Tibial nerve (tissue), 3 donors: ENCODE data around the gene HOXB5.

Source experiments
- POLR2A ChIP-seq, 2 donors: fragments of 450-650 bp; IDR thresholded peaks; one replicate each; pipeline ENCODE4 v1.6.1; 2017; ENCODE audit warnings: antibody characterized with exemption in 2 of 2, mild to moderate bottlenecking in 2 of 2, moderate library complexity in 2 of 2
- TF ChIP-seq, protein P1 (sequence below), 5 experiments: fragments of 200-600 bp in 3 of 5; fragments of 450-650 bp in 2 of 5; sonication (generic) in 3 of 5; IDR thresholded peaks; one replicate each; pipeline ENCODE4 v1.5.1; 2016 to 2019; ENCODE audit warnings: antibody characterized with exemption in 5 of 5, mild to moderate bottlenecking in 3 of 5, moderate library complexity in 2 of 5

DNA sequence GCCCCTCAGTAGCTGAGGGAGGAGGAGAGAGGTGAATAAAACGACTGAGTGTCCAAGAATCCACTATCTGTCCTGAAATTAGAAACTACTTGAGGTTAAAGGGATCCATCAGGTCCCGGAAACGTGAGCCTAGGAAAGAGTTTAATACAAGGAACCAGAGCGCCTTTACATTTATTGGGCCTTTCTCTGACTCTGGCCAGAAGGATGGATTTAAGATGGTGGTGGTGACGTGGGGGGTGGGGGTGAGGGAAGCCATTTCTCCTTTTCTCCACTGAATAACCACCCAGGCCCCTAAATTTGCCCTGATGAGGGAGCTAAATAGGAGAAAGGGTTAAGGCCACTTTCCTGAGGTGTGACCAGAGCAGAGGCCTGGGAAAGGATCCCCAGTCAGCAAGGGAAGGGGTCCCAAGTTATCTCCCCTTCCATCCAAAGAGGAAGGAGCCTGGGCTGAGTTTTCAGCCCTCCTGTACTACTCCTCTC is 33.6 kb upstream of the HOXB5 start:
- TF ChIP-seq, protein P1, sequence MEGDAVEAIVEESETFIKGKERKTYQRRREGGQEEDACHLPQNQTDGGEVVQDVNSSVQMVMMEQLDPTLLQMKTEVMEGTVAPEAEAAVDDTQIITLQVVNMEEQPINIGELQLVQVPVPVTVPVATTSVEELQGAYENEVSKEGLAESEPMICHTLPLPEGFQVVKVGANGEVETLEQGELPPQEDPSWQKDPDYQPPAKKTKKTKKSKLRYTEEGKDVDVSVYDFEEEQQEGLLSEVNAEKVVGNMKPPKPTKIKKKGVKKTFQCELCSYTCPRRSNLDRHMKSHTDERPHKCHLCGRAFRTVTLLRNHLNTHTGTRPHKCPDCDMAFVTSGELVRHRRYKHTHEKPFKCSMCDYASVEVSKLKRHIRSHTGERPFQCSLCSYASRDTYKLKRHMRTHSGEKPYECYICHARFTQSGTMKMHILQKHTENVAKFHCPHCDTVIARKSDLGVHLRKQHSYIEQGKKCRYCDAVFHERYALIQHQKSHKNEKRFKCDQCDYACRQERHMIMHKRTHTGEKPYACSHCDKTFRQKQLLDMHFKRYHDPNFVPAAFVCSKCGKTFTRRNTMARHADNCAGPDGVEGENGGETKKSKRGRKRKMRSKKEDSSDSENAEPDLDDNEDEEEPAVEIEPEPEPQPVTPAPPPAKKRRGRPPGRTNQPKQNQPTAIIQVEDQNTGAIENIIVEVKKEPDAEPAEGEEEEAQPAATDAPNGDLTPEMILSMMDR (IDR thresholded peaks at IDR 0.05): no peak
- no peak for TF ChIP-seq POLR2A (IDR thresholded peaks at IDR 0.05)
